ENCODE measurements around the gene CPSF4.
A peak's percentile ranks its signal among the peaks of the same experiment; 100 is the strongest.
"Not testable (repeated sequence)": the region's sequence is repeated elsewhere in the genome, so short reads cannot be mapped to it uniquely, and the experiment has no call there.

The CPSF4 gene

GRCh38 chr7:99422625-99423024 lies 16.1 kb upstream of the CPSF4 start (continued):
- TF ChIP-seq ATF2 (tag by site-specific recombination; IDR thresholded peaks at IDR 0.05; ENCODE audit: low read depth) = no peak
- TF ChIP-seq HOXA7 (CRISPR knock-in tag; IDR thresholded peaks at IDR 0.05; ENCODE audit: borderline replicate concordance) = no peak
- no peak for TF ChIP-seq ZNF639 (tag by site-specific recombination; IDR thresholded peaks at IDR 0.05)
- no peak for TF ChIP-seq ZBTB44 (tag by site-specific recombination; IDR thresholded peaks at IDR 0.05)
- no peak for TF ChIP-seq ZNF10 (tag by site-specific recombination; IDR thresholded peaks at IDR 0.05)
- no peak for TF ChIP-seq ZNF202 (tag by site-specific recombination; IDR thresholded peaks at IDR 0.05; ENCODE audit: borderline replicate concordance)

- ChIA-PET CTCF (no interaction called here), POLR2A (no interaction called here)
- Histone ChIP-seq H3K36me3 (ENCODE audit: control insufficient read depth in 2 of 2, insufficient read depth in 1 of 2, low read length in 2 of 2) (peaks cover 20 to 70% of the 10 kb centered on the region in 2 experiments; a peak in 2 of 3 replicates), H3K4me3 (ENCODE audit: low read depth, low read length) (no peak overlapping the region), H3K9me3 (ENCODE audit: control insufficient read depth, insufficient read depth, low read depth, low read length) (no peaks in the 10 kb centered on the region), H3K4me1 (ENCODE audit: control insufficient read depth, insufficient read depth, low read length) (no peaks in the 10 kb centered on the region), H3K27ac (ENCODE audit: extremely low read depth, low read depth, low read length) (no peak overlapping the region)
- no peak for TF ChIP-seq ZBTB17 (tag by site-specific recombination; IDR thresholded peaks at IDR 0.05)
Measured at GRCh38 chr7:99424932-99425730, 13.6 kb upstream of the CPSF4 start.

GRCh38 chr7:99428972-99429566 lies 9.7 kb upstream of the CPSF4 start:
- TF ChIP-seq ZNF311 (tag by site-specific recombination; IDR thresholded peaks at IDR 0.05; ENCODE audit: borderline replicate concordance) (no peak), ZNF121 (tag by site-specific recombination; IDR thresholded peaks at IDR 0.05) (peak; percentile 75)
- Histone ChIP-seq H3K36me3 (ENCODE audit: control insufficient read depth in 2 of 2, insufficient read depth in 1 of 2, low read length in 2 of 2) (peaks cover 24 to 68% of the 10 kb centered on the region in 2 experiments), H3K4me1 (ENCODE audit: control insufficient read depth, insufficient read depth, low read length) (no peaks in the 10 kb centered on the region), H3K9me3 (ENCODE audit: control insufficient read depth, insufficient read depth, low read depth, low read length) (no peaks in the 10 kb centered on the region), H3K4me3 (ENCODE audit: low read depth, low read length) (no peak overlapping the region), H3K27ac (ENCODE audit: extremely low read depth, low read depth, low read length) (no peak overlapping the region)
- ChIA-PET CTCF (no interaction called here), POLR2A (interaction anchor here (1.8 kb wide), 2 partner anchors 9 to 20 kb away, joined by 8 to 9 read pairs; partner anchors contain the start of genes BUD31, CPSF4, PDAP1 and PTCD1)

GRCh38 chr7:99429756-99430155 lies 9.0 kb upstream of the CPSF4 start:
- Histone ChIP-seq H3K27ac (ENCODE audit: extremely low read depth, low read depth, low read length) (no peak overlapping the region), H3K36me3 (ENCODE audit: control insufficient read depth in 2 of 2, insufficient read depth in 1 of 2, low read length in 2 of 2) (peaks cover 30 to 68% of the 10 kb centered on the region in 2 experiments), H3K9me3 (ENCODE audit: control insufficient read depth, insufficient read depth, low read depth, low read length) (no peaks in the 10 kb centered on the region), H3K4me1 (ENCODE audit: control insufficient read depth, insufficient read depth, low read length) (no peaks in the 10 kb centered on the region), H3K4me3 (ENCODE audit: low read depth, low read length) (no peak overlapping the region)
- ChIA-PET POLR2A (interaction anchor here (1.8 kb wide), 2 partner anchors 9 to 21 kb away, joined by 8 to 9 read pairs; partner anchors contain the start of genes BUD31, CPSF4, PDAP1 and PTCD1), CTCF (no interaction called here)
- TF ChIP-seq GLI2 (tag by site-specific recombination; IDR thresholded peaks at IDR 0.05; ENCODE audit: borderline replicate concordance, low read depth) = no peak

GRCh38 chr7:99431756-99432540 lies 6.8 kb upstream of the CPSF4 start:
- peaks cover 42 to 67% of the 10 kb centered on the region in 2 experiments for H3K36me3 ChIP-seq (ENCODE audit: control insufficient read depth in 2 of 2, insufficient read depth in 1 of 2, low read length in 2 of 2)
- H3K4me3 ChIP-seq (ENCODE audit: low read depth, low read length); POLR2A ChIA-PET; CTCF ChIA-PET; H3K9me3 ChIP-seq (ENCODE audit: control insufficient read depth, insufficient read depth, low read depth, low read length); H3K27ac ChIP-seq (ENCODE audit: extremely low read depth, low read depth, low read length); H3K4me1 ChIP-seq (ENCODE audit: control insufficient read depth, insufficient read depth, low read length): not testable (repeated sequence)
